HG02623 (cell line): Measurements from ENCODE around the gene LMO4.
A peak's percentile ranks its signal among the peaks of the same experiment; 100 is the strongest.

Experiments
- ATAC-seq: cut with Tn5 transposase; IDR thresholded peaks from one replicate; pipeline ENCODE4 v1.9.1; 2021; ENCODE audit warnings: moderate library complexity; ENCODE audit not compliant: unreplicated experiment

LMO4 gene

DNA sequence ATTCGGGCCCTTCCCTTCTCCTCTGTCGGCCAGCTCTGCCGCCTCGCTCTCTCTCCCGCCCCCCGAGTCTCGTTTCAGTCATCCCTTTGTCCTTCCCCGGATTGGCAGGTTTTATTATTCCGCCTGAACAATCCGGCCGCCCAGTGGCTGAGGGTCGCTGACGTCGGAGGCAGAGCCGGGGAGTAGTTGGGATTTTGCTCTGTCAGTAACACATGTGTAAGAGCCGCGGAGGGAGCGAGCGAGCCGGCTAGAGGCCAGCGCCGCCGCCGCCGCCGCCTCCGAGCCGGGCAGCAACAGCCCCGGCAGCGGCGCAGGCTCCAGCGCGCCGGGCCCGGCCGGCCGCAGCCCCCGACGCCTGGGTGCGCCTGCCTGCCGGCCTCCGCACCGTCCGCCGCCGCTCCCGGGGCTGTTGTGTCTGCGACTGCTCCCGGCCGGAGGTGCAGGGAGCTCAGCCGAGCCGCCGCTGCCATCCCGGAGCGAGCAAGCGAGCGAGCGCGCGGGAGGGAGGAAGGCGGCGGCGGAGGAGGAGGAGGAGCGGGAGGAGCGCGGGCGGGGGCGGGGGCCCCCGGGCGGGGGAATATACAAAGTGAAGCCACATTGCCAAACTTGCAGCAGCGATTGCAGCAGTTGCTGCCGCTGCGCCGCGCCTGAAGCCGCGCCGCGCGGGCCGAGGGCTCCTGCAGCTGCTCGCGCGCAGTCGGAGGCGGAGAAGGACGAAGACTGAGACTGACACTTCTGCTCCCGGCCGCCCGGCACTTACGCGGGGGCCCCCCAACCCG lies at the start of gene LMO4:
LMO4 (plus strand) TSS at position 609 of the 779 bp plus-strand sequence. CDS start 3,136 bp downstream, outside the sequence.
- ATAC-seq, result peak; percentile 74

DNA sequence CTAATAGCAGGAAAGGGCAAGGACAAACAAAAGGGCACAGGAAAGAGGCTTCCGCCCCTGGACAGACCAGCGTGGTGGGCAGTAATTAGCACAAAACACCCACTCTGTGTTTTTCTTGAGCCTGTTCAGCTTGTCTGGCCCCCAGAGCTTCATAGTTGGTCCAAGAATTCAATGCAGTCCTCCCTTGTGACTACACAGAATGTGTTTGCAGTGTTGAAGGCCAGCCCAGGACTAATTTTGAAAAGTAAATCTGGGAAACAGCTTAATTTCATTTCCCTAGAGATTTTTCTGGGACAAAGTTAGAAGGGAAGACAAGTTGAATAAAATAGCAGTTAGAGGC lies 49.2 kb upstream of the LMO4 start:
- no peak for ATAC-seq

DNA sequence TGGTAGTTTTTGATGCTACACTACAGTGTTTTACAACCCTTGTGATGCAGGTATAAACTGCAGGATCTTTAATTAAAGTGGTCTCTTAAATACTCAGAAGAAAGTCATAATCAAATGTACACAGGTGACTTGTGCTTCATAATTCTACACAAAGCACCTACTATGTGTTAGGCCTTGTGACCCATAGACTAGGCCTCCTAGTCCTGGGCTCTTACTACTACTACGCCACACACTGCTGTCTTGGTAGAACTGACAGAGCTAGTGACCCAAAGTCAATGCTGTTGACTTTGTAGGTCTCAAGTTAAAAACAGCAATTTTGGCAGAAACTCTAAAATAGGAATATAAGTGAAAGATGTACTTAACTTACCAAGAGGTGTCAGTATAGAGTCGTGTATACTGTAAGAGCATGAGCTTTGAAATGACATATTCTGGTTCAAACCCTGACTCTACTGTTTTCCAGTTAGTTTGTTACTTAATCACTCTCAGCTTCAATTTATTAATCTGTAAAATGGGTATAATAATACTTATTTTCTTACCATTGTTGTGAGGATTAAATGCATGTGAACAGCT lies 48.6 kb upstream of the LMO4 start:
- no peak for ATAC-seq

- no peak for ATAC-seq
Observed at GRCh38 chr1:87284456-87285240, 44.0 kb upstream of the LMO4 start.

GRCh38 chr1:87291107-87291506 lies 37.6 kb upstream of the LMO4 start:
- ATAC-seq, result no peak

- peak; percentile 64 for ATAC-seq
Observed at GRCh38 chr1:87292684-87293493, 35.8 kb upstream of the LMO4 start.

DNA sequence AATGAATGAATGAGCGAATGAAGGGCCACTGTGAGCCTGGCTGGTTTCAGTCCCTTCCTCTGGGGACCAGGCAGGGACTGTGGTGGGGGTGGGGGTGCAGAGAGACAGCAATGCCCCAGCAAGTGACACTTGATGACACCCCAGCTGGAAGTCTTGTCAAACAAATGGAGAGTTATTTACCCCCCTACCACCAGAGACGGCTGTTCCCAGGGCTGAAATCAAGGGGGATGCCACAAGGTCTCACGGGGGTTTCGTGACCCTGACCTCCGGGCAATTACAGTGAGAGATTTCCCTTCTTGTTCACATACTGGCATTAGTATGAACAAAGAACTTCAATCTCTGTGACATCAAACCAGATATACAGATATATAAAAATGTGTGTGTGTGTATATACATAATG lies 34.0 kb upstream of the LMO4 start:
- no peak for ATAC-seq

DNA sequence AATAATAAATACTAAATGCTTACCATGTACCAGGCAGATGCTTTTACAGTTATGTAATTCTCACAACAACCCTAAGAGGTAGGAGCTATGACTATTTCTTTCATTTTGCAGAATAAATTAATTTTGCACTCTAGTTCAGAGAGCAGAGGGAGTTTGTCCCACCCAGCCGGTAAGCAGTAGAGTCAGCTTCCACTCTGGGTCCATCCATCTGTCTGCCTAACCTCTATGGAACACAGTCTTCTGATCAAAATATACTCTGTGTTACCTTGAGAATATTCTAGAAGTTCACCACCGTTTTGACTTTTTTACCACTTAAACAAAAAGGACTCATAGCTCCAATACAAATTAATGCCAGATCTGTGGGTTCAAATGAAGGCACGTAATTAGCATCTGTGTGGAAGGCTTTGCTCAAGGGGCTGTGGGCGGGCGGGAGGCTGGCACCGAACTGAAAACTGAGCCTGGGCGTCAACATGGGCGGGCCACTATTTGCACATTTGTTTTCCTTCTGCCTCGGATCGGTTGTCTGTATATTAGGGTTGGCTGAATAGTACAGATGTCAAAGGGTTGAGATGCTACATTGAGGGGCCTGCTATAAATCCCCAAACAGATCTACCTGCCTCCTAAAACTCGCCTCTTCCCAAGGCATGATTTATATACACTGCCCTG lies 33.1 kb upstream of the LMO4 start:
- ATAC-seq, result no peak

GRCh38 chr1:87296206-87296605 lies 32.5 kb upstream of the LMO4 start:
- no peak for ATAC-seq

- no peak for ATAC-seq
Observed at GRCh38 chr1:87299661-87300060, 29.0 kb upstream of the LMO4 start.

DNA sequence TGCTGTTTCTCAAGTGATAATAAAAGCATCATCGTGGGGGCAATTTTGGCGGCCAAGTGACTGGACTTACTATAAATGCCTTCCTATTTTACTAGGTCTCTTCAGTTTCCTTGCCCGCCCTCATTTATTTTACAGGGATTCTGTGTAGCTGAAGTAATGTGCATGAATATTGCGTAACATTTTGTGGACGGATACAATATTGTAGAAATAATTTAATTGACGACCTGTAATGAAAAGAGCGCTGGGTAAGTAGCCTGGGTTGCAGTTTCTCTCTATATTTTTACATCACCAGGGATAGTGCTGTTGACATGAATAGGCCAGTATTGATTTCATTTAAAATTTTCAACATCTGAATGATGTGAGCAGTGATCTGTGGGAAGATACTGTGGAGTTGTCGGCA lies 28.1 kb upstream of the LMO4 start:
- no peak for ATAC-seq

- no peak for ATAC-seq
Observed at GRCh38 chr1:87305151-87305550, 23.5 kb upstream of the LMO4 start.

- no peak for ATAC-seq
Observed at GRCh38 chr1:87305762-87306161, 22.9 kb upstream of the LMO4 start.

GRCh38 chr1:87307306-87307705 lies 21.4 kb upstream of the LMO4 start:
- no peak for ATAC-seq

- no peak for ATAC-seq
Observed at GRCh38 chr1:87307931-87308330, 20.7 kb upstream of the LMO4 start.

DNA sequence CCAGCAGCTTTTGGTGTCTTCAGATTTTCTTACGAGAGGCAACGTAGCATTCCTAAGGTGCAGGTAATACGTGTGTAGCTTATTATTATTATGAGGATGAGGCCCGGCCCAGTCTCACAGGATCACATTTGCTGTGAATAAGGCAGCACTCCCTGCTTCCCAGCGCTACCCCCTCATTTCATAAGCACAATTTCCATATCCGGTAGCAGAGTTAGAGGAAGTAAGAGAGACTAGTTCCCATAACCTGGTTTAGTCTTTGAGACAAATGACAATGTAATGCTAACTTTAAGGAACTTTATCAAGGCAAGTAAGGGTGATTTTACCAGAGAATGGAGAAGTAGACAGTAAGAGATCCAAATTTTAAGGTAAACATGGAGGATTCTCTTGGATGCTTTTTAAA lies 14.6 kb upstream of the LMO4 start:
- ATAC-seq, result no peak

DNA sequence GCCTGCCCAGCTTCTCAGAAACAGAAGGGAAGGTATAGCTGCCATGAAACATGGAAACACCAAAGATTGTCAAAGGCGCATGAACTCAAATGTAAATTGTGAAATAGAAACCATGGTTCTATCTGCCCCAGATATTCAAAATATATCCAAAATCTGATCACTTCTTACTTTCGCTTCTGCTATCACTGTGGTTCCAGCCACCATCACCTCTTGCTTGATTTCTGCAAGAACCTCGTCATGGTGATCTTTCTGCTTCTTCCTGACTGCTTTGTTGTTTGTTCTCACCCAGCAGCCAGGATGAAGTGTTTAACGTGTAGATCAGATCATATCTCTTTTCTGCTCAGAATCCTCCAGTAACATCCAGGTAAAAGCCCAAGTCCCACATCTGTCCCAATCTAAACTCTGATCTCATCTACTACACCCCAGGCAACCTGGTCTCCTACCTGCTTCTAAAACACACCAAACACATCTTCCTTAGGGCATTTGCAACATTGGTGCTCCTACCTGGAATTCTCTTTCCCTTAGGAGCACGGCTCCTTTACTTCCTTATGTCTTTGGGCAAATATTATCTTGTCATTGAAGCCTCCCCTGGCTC lies 10.5 kb upstream of the LMO4 start:
- no peak for ATAC-seq

DNA sequence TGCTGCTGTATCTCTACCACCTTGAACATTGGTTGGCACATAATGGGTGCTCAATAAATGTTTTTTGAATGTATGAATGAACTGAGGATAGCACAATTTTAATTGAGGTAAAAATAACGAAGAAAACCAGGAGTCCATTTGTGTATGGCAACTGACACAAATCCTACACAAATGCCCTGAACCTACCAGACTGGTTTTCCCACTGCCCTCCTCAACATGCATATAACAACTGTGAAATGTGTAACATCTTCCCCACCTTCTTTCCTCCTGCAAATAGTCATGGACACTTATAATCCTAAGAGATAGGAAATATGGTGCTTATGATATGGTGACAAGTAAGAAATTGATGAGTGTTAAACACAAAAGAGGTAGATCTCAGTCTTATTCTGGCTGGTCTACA lies 9.9 kb upstream of the LMO4 start:
- ATAC-seq, result no peak

- ATAC-seq, result no peak
Observed at GRCh38 chr1:87325982-87326738, 2.5 kb upstream of the LMO4 start.
